Globus pallidus (tissue), 1 donor: ENCODE measurements around the gene LIPI.
"Not testable (repeated sequence)": the region's sequence is repeated elsewhere in the genome, so short reads cannot be mapped to it uniquely, and the experiment has no call there.

Experiments
- DNase-seq: peaks from one replicate; pipeline ENCODE4 v3.0.0-alpha.2; 2015; ENCODE audit warnings: low spot score

Gene LIPI

DNA sequence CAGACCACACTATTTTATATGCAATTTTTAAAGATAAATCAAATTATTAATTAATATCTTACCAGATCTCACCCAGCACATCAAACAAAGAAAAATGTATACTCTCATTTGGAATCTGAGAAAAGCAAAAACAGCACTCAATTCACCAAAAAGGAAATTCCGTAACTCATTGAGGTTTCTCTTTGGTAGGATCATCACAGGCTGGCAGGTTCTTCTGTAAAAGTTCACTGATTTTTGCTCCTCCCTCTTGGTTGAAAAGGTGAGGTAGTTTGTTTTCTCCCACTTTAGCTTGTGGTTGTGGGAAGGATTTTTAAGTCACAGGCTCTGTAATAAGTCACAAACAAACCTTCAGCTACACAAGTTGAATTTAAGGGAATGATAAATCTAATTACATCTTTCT is at the start of gene LIPI:
LIPI (minus strand) TSS at position 218 of the 400 bp plus-strand sequence; CDS start at position 108, 110 bp downstream.
- DNase-seq: no peak

DNA sequence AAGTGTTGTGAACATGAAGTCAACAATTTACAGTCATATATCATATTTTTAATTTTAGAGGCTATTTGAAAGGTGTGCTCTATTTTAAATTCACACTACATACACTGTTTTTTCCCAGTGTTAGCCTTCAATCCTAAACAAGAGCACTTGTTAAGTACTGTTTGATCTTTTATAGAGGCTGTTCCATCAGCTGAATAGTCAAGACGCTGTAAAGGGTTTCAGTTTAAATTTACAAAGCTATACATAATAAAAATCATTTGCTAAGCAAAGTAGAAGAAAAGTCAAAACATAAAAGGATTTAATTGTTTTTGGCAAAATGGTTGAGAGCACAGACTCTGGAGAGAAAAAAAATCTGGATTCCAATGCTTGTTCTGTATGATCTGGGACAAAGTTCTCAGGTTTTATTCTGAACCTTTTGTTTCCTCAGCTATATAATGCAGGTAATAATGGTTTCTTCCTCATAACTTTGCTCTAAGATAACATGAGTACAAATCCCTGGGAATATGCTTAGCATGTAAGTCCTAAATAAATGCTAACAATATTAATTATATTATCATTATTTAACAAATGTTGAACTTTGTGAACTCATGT is 49.5 kb upstream of the LIPI start:
- no peak for DNase-seq

DNA sequence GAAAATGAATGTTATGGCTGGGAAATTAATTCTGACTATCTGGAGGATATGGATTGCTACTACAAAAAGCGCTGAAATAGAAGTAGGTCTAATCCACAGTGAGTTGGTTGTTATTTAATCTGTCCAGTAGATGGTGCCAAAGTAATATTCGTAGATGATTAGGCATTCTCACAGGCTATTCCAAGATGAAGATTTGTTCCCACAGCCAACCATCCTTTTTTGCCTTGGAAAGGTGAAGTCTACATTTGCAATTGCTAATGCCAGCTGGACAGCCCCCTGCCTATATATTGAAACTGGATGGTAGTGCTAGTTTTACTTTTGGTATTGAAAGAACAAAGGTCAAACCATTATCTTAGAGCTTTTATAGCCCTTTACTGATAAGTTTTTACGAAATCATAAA is 49.0 kb upstream of the LIPI start:
- DNase-seq: peak; percentile 62

DNA sequence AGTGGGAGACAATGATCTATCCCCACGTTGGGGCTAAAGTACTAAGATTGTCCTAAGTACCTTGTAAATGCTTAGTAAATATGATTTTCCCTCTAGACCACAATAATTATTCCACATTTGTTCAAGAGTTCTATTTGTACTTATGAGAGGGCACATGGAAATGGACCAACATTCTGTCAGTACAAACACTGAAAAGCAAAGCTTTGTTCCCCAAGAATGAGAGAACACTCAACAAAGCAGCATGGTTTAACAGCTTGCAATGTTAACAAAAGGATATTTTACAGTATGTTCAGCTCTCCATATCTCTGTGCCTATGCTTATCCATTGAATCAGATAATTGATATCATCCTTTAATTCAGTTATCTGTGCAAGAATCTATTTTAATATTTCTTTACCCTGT is 40.6 kb upstream of the LIPI start:
- DNase-seq: peak; percentile 30

DNA sequence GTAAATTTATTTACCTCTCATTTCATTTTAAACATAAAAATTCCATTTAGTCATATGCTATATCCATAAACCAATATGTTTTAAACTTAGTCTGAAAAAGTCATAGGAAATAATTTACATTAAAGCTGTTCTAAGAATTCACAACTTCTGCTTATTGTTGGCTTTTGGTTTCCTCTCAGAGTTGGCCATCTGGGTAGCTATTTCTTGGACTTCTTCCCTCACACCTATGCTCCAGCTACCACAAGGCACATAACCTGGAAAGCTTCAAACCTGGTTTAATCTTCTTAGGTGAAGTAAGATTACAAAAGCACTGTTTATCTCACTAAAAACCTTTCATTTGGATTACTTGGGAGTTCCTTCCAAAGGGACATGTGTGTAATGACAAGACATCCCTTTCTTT is 35.0 kb upstream of the LIPI start:
- no peak for DNase-seq

DNA sequence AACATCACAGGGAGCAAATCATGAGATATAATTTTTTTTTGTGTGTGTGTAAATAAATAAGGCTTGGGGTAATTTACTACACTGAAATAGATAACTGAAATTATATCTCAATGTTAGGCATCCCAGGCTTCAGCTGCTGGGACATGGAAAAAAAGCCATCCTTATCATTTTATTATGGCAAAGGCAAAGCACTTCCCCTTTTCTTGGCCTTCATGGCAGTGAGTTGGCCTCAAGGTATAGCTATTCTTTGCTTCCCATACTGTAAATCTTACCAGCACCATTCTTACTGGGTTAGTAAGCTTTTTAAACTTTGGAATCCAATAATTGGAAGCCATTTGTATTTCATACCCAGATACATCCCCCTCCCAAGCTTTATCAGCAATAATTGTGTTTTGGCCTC is 34.2 kb upstream of the LIPI start:
- DNase-seq: no peak

DNA sequence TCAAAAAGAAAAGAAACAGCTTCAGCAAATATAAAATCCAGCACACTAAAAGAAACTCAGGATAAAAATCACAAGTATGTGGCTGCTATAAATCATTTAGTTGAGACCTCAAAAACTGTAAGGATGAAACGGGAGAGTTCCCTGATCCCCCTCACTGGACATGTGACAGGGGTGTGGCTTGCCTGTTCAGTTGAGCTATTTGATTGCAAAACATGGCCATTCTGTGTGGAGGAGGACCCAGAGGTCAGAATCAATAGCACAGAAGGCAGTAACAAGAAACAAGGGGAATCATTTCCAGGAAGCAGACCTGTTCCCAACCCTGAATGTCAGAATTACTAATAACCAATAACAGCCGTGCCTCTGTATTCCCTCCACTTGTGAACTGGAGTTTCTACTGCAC is 33.1 kb upstream of the LIPI start:
- DNase-seq: no peak

DNA sequence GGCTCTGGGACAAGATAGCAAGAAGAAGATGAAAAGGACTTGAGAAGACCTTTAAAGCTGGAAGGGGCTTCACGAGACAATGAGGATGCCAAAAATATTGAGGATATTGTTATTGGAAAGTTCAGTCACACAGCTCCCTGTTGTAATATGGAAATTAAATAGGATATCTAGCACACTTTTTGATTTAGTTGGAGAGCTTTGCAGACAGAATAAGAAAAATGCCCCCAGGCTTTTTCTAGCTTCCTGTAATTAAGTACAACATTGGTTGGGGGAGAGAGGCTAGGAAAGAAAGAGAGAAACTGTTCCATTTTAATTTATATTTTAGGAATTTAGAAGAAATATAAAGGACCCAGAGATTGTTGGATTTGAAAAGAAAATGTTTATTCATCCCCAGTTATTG is 32.7 kb upstream of the LIPI start:
- no peak for DNase-seq

DNA sequence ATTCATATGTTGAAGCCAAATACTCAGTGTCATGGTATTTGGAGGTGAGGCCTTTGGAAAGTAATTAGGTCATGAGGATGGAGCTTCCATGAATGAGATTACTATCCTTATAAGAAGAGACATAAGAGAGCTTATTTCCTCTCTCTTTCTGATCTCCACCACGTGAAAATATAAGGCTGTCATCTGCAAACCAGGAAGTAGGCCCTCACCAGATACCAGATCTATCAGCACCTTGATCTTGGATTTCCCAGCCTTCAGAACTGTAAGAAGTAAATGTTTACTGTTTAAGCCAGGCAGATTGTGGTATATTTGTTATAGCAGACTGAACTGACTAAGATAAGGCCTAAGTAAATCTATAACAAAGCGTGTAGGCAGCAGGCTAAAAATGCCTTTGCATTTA is 30.5 kb upstream of the LIPI start:
- no peak for DNase-seq

DNA sequence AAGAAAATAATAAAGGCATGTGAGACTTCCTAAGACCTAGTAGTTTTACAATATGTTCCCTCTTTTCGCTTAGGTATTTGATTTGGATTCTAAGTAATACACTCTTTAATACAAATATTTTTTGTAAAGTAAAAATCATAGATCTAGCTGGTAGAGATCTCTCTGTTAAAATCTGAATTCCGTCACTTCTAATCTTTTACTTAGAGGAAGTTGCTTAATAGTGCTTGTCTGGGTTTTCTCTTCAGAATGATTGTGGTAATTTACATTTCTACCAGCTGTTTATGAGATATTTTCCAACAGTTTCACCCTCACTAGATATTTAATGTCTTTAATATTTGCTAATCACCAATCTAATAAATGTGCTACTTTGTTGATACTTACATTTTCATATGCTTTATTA is 28.5 kb upstream of the LIPI start:
- DNase-seq: no peak

DNA sequence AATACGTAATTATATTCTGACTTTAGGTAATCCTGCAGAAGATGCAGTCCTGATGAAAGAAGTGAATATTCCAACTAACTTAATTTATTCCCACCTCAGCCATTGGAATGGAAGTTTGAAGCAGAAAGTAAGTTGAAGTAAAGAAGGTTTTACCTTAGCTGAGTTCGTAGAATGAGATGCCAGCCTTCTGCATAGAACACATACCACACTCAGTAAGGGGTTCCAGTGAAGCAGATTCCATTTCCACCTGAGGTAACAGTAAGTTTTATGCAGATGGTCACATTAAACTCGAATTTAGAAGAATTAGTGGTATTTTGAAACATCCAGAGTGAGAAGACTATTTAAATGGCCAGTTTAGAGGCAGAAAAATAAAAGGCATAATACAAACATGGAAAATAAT is 25.4 kb upstream of the LIPI start:
- DNase-seq: no peak

DNA sequence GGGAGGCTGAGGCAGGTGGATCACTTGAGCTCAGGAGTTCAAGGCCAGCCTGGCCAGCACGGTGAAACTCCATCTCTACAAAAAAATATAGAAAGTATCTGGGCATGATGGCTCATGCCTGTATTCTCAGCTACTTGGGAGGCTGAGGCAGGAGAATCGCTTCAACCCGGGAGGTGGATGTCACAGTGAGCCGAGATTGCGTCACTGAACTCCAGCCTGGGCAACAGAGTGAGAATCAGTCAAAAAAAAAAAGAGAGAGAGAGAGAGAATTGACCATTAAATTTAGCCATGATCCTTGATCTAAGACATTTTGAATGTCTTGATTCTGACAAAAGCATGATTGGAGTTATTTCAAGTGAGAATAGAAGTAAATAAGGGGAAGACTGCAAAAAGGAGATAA is 24.3 kb upstream of the LIPI start:
- no peak for DNase-seq

DNA sequence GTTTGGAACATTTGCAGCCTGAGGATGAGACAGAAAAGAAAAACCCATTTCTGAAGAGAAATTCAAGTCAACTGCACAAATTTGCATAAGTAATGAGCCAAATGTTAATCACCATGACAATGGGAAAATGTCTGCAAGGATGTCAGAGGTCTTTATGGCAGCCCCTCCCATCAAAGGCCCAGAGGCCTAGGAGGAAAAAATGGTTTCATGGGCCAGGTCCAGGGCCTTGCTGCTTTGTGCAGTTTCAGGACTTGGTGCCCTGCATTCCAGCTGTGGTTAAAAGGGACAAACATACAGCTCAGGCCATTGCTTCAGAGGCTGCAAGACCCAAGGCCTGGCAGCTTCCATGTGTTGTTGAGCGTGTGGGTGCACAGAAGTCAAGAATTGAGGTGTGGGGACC is 18.6 kb upstream of the LIPI start:
- no peak for DNase-seq

DNA sequence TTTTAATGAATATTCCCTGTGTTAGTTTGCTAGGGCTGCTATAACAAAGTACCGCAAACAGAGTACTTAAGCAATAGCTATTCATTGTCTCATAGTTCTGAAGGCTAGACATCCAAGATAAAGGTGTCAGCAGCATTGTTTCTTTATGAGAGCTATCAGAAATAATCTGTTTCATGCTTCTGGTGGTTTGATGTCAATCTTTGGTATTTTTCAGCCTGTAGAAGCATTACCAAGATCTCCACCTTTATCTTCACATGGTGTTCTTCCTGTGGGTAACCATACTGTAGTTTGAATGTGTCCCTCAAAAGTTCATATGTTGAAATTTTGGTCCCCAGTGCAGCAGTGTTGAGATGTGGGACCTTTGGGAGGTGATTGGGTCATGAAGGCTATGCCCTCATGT is 12.6 kb upstream of the LIPI start:
- DNase-seq: no peak

DNA sequence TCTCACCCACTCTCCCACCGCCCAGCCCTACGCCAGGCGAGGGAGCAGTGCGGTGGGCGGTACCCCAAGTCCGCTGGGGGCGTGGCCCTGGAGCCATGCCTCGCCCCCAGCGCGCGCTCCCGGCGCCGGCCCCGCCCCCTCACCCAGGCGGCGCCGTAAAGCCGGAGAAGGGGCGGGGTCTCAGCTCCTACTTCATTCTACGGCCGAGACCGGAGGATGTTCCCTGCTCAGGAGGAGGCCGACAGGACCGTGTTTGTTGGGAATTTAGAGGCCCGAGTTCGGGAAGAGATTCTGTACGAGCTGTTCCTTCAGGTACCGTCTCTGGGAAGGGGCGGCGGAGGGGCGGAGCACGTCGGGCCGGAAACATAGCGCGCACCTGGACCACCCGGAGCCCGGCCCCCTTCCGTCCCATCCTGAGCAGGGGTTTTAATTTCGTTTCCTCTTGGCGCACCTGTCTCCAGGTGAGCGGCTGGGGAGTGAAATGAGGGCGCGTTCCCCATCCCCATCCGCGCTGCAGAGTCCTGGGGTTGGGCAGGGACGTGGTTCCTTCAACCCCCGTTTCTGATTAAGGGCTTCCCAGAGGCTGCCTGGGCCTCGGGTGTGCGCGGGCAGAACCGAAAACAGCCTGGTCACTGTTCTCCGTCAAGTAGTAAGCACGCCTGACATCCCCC is 5.4 kb upstream of the LIPI start, which contains the start of gene RBM11:
RBM11 (plus strand) TSS at position 187 of the 671 bp plus-strand sequence; CDS start at position 217, 30 bp downstream.
- peak; percentile 63 for DNase-seq

DNA sequence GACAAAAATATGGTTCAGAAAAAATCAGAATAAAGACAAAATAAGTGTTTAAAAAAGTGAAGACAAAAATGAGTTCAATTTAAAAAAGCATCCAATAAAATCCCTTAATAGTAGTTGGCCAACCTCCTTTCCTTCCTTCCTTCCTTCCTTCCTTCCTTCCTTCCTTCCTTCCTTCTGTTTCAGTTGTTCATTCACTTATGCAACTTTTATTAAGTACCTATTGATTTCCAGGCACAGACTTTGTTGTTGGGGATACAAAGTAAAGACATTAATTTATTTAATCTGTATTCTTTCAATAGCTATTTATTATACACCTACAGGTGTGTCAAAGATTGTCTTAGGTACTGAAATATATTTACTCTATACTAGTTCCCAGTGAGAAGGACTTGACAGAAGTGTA is 2.4 kb upstream of the LIPI start:
- DNase-seq: no peak

DNA sequence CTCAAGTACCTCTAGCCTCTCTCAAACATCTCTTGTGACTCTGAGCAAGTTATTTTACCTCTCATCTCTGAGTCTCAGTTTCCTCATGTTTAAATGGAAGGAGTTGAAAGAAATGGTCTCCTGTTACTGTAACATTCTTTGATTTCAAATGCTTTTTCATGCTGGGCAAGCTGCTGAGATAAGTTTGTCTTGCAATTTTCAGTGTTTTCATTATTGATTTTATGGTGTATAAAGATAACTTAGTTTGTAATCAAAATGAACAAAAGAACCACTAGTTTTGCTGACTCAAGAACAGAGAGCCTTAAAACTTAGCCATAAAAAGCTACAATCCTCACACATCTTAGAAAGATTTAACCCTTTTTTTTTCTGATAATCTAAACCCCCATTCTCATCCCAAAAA is 4.5 kb downstream of the LIPI start:
- no peak for DNase-seq

DNA sequence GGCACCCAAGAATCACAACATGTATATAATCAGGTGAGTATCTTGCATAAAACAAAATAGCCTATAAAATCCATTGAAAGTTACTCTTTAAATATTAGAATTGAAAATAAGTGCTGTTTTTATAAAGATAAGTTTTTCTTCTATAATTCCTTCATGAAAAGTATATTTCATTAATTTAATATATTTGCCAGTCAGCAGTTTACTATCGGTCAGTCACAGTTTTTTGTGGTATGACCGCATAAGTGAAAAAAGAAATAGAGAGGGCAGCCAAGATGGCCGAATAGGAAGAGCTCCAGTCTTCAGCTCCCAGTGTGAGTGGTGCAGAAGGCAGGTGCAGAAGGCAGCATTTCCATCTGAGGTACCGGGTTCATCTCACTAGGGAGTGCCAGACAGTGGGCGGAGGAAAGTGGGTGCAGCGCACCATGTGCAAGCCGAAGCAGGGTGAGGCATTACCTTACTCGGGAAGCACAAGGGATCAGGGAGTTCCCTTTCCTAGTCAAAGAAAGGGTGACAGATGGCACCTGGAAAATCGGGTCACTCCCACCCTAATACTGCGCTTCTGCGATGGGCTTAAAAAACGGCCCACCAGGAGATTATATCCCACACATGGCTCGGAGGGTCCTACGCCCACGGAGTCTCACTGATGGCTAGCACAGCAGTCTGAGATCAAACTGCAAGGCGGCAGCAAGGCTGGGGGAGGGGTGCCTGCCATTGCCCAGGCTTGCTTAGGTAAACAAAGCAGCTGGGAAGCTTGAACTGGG is 44.1 kb downstream of the LIPI start:
- not testable (repeated sequence) for DNase-seq

DNA sequence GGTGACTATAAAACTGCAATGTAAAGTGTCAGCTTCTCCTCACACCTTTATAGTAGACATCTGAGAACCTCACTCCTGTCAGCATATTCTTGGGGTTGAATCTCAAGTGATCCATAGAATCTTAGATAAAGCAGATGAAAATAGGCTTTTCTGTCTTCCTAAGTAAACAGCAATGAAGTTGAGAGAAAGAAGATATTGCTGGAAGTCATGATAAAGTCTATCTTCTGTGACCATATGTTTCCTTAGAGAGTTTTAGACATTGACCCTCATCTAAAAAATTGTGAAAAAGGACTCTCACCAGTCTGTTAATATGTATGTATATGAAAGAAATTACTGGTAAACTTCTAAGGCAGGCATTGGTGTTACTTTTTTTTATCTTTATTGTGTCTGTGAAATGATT is 66.8 kb downstream of the LIPI start:
- DNase-seq: no peak

DNA sequence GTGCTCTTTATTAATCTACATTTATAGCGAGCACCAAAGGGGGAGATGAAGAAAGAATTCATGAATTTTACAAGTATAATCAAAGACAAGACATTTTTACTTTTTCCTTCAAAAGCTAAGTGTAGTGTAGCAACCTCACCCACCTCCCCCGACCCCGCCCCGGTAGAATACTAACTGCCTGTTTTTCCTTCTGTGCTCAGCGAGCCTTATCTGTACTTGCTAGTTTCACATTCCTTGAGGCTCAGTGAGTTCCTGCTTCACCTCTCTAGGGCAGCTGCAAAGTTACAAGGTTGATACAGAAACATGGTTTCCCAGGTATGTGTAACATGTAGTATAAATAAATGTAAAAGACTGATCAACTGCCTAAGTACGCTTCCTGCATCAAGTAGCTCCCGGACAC is 86.5 kb downstream of the LIPI start:
- DNase-seq: no peak

DNA sequence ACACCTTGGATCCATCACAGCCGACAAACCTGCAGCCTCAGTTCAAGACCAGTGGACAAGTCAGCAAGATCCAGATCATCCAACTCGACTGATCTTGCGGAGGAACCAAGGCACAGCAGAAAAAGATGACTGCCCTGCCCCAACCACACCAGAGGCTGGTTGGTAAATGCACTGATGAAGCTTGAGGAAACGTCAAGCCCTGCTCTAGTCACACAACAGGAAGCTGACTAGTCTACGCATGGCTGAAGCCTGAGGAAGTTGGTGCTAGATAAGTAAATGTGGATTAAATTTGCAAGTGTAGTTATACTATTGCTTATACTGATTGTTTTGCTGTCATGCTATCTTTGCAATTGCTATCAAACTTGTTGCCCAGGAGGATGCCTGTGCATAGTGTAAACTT is 89.0 kb downstream of the LIPI start:
- no peak for DNase-seq

DNA sequence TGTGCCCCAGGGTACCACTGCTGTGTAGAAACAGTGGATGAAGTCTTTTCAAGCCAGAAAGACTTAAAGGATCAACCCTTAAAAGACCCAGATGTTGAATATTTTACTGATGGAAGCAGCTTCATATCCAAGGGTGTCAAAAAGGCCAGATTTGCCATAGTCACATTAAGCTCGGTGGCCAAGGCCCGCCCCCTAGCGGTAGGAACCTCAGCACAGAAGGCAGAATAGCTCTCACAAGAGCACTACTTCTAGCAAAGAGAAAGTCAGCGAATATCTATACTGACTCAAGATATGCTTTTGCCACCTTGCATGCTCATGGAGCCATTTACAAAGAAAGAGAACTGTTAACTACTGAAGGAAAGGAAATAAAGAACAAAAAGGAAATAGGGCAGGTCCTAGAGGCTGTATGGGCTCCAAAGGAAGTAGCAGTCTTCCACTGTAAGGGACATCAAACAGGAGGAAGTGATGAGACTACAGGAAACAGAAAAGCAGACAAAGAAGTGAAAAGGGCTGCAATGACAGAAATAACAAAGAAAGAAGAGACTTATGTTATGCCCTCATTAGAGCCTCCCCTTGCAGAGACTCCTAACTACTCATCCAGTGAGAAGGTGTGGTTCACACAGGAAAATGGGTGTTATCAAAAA is 90.5 kb downstream of the LIPI start:
- DNase-seq: peak; percentile 59

DNA sequence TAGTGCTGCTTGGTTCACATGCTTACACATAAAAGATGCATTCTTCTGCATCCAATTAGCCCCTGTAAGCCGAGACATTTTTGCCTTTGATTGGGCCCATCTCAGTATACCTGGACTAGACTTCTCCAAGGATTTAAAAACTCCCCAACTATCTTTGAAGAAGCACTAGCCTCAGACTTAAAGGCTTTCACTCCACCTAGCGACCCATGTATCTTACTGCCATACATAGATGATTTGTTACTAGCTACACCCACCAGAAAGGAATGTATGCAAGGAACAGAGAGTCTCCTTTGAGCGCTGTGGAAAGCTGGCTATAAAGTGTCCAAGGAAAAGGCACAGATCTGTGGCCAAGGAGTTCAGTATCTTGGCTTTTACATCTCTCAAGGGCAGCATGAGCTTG is 91.7 kb downstream of the LIPI start:
- no peak for DNase-seq
